Stimulated activated CD4-positive, alpha-beta T cell treated with anti-CD3 and anti-CD28 coated beads, Interleukin-12 subunit alpha, Interleukin-12 subunit beta, amount 100 ng/mL, for 48 hours (primary cell): ENCODE results near the gene MLIP.
"Not testable (repeated sequence)": the region's sequence is repeated elsewhere in the genome, so short reads cannot be mapped to it uniquely, and the experiment has no call there.

ENCODE experiments used
- DNase-seq, 3 donors: peaks; one replicate each; pipeline ENCODE4 v3.0.0-alpha.2; 2020; ENCODE audit warnings: low read depth in 2 of 3, low spot score in 1 of 3

Gene MLIP

GRCh38 chr6:54111341-54112045 lies at the start of gene MLIP:
Gene MLIP (plus strand): TSS chr6:54111443. CDS start chr6:54111480, 37 bp downstream.
- no peak for DNase-seq

- DNase-seq: no peak
These were observed 48.1 kb upstream of the MLIP start for GRCh38 chr6:54063228-54063539.

GRCh38 chr6:54068694-54069093 lies 42.5 kb upstream of the MLIP start:
- DNase-seq: no peak

GRCh38 chr6:54070025-54070424 lies 41.2 kb upstream of the MLIP start:
- DNase-seq: no peak

GRCh38 chr6:54071821-54072340 lies 39.4 kb upstream of the MLIP start:
- DNase-seq: no peak

- no peak for DNase-seq
These were observed 38.5 kb upstream of the MLIP start for GRCh38 chr6:54072635-54073313.

GRCh38 chr6:54073487-54073886 lies 37.8 kb upstream of the MLIP start:
- no peak for DNase-seq

- no peak for DNase-seq
These were observed 37.1 kb upstream of the MLIP start for GRCh38 chr6:54074109-54074508.

GRCh38 chr6:54074578-54075195 lies 36.6 kb upstream of the MLIP start:
- DNase-seq: no peak

- DNase-seq: no peak
These were observed 35.0 kb upstream of the MLIP start for GRCh38 chr6:54076159-54076789.

GRCh38 chr6:54081499-54081898 lies 29.7 kb upstream of the MLIP start:
- not testable (repeated sequence) for DNase-seq

- no peak for DNase-seq
These were observed 28.0 kb upstream of the MLIP start for GRCh38 chr6:54083287-54083686.

- DNase-seq: no peak
These were observed 27.0 kb upstream of the MLIP start for GRCh38 chr6:54084231-54084630.

- DNase-seq: no peak
These were observed 26.2 kb upstream of the MLIP start for GRCh38 chr6:54085047-54085446.

GRCh38 chr6:54085541-54085940 lies 25.7 kb upstream of the MLIP start:
- DNase-seq: no peak

- DNase-seq: no peak
These were observed 24.8 kb upstream of the MLIP start for GRCh38 chr6:54086439-54086838.

GRCh38 chr6:54087721-54088120 lies 23.5 kb upstream of the MLIP start:
- DNase-seq: no peak

- DNase-seq: no peak
These were observed 17.8 kb upstream of the MLIP start for GRCh38 chr6:54093326-54093948.

- no peak for DNase-seq
These were observed 16.9 kb upstream of the MLIP start for GRCh38 chr6:54094293-54094692.

GRCh38 chr6:54094786-54095185 lies 16.5 kb upstream of the MLIP start:
- no peak for DNase-seq

GRCh38 chr6:54095723-54096122 lies 15.5 kb upstream of the MLIP start:
- DNase-seq: no peak
